Measurements from ENCODE around the gene ST6GALNAC6.
A peak's percentile ranks its signal among the peaks of the same experiment; 100 is the strongest.

DNA sequence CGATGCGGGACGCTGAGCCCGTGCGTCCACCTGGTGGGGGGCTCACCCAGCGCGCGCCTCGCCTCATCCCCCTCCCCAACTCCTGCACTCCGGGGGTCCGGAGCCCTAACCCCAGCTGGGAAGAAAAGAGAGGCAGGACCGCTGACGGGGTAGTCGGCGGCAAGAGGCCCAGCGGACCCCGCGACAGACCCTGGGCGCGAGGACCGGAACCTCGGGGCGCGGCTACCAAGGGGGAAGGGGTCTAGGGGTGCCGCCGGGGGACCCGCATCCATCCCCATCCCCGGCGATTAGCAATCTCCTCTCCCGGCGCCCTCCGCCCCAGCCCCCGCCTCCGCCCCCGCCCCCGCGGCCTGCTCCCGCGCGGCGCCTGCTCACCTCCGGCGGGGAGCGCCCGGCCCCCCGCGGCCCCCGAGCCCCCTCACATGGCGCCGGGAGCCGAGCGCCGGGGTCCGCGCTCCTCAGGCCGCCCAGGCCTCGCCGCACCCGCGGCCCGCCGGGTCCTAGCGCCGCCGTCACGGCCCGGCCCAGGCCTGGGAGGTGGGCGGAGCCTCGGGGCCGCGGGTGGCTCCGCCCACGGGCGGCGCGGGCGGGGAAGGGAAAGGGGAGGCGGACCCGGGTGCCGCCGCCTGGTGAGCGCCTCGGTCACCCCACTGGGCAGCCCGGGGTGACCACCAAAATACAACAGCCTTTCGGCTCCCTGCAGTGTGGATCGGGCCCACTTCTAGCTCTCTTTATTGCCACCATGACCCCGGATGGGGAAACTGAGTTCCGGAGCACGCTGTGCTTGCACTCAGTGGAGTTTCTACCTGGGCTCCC is at the start of gene ST6GALNAC6:
- TF ChIP-seq PHF8 (IDR thresholded peaks at IDR 0.05; ENCODE audit: borderline replicate concordance, low read depth) (no peak), EP300 (IDR thresholded peaks at IDR 0.05) (no peak), CBX2 (IDR thresholded peaks at IDR 0.05; ENCODE audit: borderline replicate concordance, low read depth) (no peak), NPAS2 (CRISPR knock-in tag; IDR thresholded peaks at IDR 0.05; ENCODE audit: borderline replicate concordance) (no peak), JUN (IDR thresholded peaks at IDR 0.05) (peak in 1 of 2 experiments; percentile 55; a peak in 1 of 5 replicates), KDM5A (IDR thresholded peaks at IDR 0.05) (no peak), MAFK (IDR thresholded peaks at IDR 0.05; ENCODE audit: partially characterized antibody) (no peak), POLR2A (IDR thresholded peaks at IDR 0.05; ENCODE audit: low read length) (peak; percentile 36)
- TF ChIP-seq, protein P1, sequence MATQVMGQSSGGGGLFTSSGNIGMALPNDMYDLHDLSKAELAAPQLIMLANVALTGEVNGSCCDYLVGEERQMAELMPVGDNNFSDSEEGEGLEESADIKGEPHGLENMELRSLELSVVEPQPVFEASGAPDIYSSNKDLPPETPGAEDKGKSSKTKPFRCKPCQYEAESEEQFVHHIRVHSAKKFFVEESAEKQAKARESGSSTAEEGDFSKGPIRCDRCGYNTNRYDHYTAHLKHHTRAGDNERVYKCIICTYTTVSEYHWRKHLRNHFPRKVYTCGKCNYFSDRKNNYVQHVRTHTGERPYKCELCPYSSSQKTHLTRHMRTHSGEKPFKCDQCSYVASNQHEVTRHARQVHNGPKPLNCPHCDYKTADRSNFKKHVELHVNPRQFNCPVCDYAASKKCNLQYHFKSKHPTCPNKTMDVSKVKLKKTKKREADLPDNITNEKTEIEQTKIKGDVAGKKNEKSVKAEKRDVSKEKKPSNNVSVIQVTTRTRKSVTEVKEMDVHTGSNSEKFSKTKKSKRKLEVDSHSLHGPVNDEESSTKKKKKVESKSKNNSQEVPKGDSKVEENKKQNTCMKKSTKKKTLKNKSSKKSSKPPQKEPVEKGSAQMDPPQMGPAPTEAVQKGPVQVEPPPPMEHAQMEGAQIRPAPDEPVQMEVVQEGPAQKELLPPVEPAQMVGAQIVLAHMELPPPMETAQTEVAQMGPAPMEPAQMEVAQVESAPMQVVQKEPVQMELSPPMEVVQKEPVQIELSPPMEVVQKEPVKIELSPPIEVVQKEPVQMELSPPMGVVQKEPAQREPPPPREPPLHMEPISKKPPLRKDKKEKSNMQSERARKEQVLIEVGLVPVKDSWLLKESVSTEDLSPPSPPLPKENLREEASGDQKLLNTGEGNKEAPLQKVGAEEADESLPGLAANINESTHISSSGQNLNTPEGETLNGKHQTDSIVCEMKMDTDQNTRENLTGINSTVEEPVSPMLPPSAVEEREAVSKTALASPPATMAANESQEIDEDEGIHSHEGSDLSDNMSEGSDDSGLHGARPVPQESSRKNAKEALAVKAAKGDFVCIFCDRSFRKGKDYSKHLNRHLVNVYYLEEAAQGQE (IDR thresholded peaks at IDR 0.05): no peak
- TF ChIP-seq, protein P2, sequence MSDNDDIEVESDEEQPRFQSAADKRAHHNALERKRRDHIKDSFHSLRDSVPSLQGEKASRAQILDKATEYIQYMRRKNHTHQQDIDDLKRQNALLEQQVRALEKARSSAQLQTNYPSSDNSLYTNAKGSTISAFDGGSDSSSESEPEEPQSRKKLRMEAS (IDR thresholded peaks at IDR 0.05): no peak; the same call in 1 of the 2 replicates
- TF ChIP-seq, protein P3, sequence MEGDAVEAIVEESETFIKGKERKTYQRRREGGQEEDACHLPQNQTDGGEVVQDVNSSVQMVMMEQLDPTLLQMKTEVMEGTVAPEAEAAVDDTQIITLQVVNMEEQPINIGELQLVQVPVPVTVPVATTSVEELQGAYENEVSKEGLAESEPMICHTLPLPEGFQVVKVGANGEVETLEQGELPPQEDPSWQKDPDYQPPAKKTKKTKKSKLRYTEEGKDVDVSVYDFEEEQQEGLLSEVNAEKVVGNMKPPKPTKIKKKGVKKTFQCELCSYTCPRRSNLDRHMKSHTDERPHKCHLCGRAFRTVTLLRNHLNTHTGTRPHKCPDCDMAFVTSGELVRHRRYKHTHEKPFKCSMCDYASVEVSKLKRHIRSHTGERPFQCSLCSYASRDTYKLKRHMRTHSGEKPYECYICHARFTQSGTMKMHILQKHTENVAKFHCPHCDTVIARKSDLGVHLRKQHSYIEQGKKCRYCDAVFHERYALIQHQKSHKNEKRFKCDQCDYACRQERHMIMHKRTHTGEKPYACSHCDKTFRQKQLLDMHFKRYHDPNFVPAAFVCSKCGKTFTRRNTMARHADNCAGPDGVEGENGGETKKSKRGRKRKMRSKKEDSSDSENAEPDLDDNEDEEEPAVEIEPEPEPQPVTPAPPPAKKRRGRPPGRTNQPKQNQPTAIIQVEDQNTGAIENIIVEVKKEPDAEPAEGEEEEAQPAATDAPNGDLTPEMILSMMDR (IDR thresholded peaks at IDR 0.05): no peak
- TF ChIP-seq, protein P4, sequence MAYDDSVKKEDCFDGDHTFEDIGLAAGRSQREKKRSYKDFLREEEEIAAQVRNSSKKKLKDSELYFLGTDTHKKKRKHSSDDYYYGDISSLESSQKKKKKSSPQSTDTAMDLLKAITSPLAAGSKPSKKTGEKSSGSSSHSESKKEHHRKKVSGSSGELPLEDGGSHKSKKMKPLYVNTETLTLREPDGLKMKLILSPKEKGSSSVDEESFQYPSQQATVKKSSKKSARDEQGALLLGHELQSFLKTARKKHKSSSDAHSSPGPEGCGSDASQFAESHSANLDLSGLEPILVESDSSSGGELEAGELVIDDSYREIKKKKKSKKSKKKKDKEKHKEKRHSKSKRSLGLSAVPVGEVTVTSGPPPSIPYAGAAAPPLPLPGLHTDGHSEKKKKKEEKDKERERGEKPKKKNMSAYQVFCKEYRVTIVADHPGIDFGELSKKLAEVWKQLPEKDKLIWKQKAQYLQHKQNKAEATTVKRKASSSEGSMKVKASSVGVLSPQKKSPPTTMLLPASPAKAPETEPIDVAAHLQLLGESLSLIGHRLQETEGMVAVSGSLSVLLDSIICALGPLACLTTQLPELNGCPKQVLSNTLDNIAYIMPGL (CRISPR knock-in tag; IDR thresholded peaks at IDR 0.05; ENCODE audit: borderline replicate concordance): no peak
- TF ChIP-seq, protein P5, sequence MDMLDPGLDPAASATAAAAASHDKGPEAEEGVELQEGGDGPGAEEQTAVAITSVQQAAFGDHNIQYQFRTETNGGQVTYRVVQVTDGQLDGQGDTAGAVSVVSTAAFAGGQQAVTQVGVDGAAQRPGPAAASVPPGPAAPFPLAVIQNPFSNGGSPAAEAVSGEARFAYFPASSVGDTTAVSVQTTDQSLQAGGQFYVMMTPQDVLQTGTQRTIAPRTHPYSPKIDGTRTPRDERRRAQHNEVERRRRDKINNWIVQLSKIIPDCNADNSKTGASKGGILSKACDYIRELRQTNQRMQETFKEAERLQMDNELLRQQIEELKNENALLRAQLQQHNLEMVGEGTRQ (IDR thresholded peaks at IDR 0.05): no peak
